HepG2 (cell line): ENCODE measurements around the gene GNG12. TPM values are rescaled to one million over a fixed set of nuclear protein-coding genes. Genes with fewer than 3 reads are reported as not detected.

ENCODE experiments used
- AGO2 ChIP-seq: fragments of 200-400 bp; formaldehyde crosslinking; optimal IDR thresholded peaks from 2 replicates; pipeline ENCODE3; 2017; ENCODE audit warnings: mild to moderate bottlenecking, low read depth, low read length, moderate library complexity
- ELF3 ChIP-seq: IDR thresholded peaks from 2 replicates; pipeline ENCODE4 v1.6.1; 2016; ENCODE audit warnings: missing genetic modification reagents, missing compliant biosample characterization
- FOXK2 ChIP-seq: fragments of 450-650 bp; IDR thresholded peaks from 2 replicates; pipeline ENCODE4 v1.6.1; 2016
- GTF3A ChIP-seq: sonication (generic); formaldehyde crosslinking; conservative IDR thresholded peaks from 2 replicates; pipeline ENCODE4 v1.4.0; 2020; ENCODE audit warnings: mild to moderate bottlenecking, missing genetic modification reagents
- HES4 ChIP-seq: sonication (generic); formaldehyde crosslinking; IDR thresholded peaks from 2 replicates; pipeline ENCODE4 v1.9.0; 2021; ENCODE audit warnings: mild to moderate bottlenecking, missing genetic modification reagents, borderline replicate concordance
- HMGA1 ChIP-seq: sonication (generic); formaldehyde crosslinking; conservative IDR thresholded peaks from 2 replicates; pipeline ENCODE4 v1.4.0; 2020; ENCODE audit warnings: missing genetic modification reagents
- HOXA5 ChIP-seq: sonication (generic); formaldehyde crosslinking; IDR thresholded peaks from 2 replicates; pipeline ENCODE4 v1.4.0; 2020; ENCODE audit warnings: missing genetic modification reagents
- KDM2A ChIP-seq: sonication (generic); formaldehyde crosslinking; IDR thresholded peaks from 2 replicates; pipeline ENCODE4 v1.4.0; 2020; ENCODE audit warnings: low read depth, missing genetic modification reagents, borderline replicate concordance
- ONECUT2 ChIP-seq: sonication (generic); formaldehyde crosslinking; IDR thresholded peaks from 2 replicates; pipeline ENCODE4 v1.4.0; 2020; ENCODE audit warnings: missing genetic modification reagents
- SRF ChIP-seq: IDR thresholded peaks from 2 replicates; pipeline ENCODE4 v1.6.1; 2011; ENCODE audit warnings: mild to moderate bottlenecking, low read depth, low read length, moderate library complexity
- THAP8 ChIP-seq: sonication (generic); formaldehyde crosslinking; IDR thresholded peaks from 2 replicates; pipeline ENCODE4 v1.5.1; 2020; ENCODE audit warnings: missing genetic modification reagents, mild to moderate bottlenecking, borderline replicate concordance
- ZNF280D ChIP-seq: sonication (generic); formaldehyde crosslinking; IDR thresholded peaks from 2 replicates; pipeline ENCODE4 v1.5.1; 2020; ENCODE audit warnings: mild to moderate bottlenecking, missing genetic modification reagents
- ZNF615 ChIP-seq: sonication (generic); formaldehyde crosslinking; IDR thresholded peaks from 2 replicates; pipeline ENCODE4 v1.5.0; 2020; ENCODE audit warnings: mild to moderate bottlenecking, missing genetic modification reagents, borderline replicate concordance
- ZNF768 ChIP-seq: sonication (generic); formaldehyde crosslinking; IDR thresholded peaks from 2 replicates; pipeline ENCODE4 v1.4.0; 2020; ENCODE audit warnings: missing genetic modification reagents
- polyA plus RNA-seq, 8 experiments: library from polyadenylated mRNA; depleted of rRNA in 3 of 8; stranded (reverse) in 7 of 8; unstranded in 1 of 8; fragments of >200 nt; fragmentation: Illumina TruSeq in 4 of 8; extraction: Trizol in 4 of 8; gene quantifications; 2 replicates each; pipeline versions ENCODE4 v1.2.1 to v1.2.3, GENCODE V29; 2011 to 2016; ENCODE audit warnings: low read depth in 4 of 8, missing spikeins in 1 of 8, mixed read lengths in 1 of 8; ENCODE audit not compliant: insufficient read depth in 1 of 8
- total RNA-seq, 5 experiments: library from RNA; depleted of rRNA; stranded (reverse); fragments of >200 nt; fragmentation: Illumina TruSeq; extraction: Trizol; gene quantifications; 2 replicates each; pipeline ENCODE4 v1.2.3, GENCODE V29; 2016; ENCODE audit warnings: low read depth in 1 of 5
- TF ChIP-seq, protein P1 (sequence below): sonication (generic); formaldehyde crosslinking; IDR thresholded peaks from 2 replicates; pipeline ENCODE4 v1.8.1; 2023; ENCODE audit warnings: mild to moderate bottlenecking, moderate library complexity, missing genetic modification reagents
- TF ChIP-seq, protein P2 (sequence below): sonication (generic); formaldehyde crosslinking; IDR thresholded peaks from 2 replicates; pipeline ENCODE4 v1.9.0; 2021; ENCODE audit warnings: missing genetic modification reagents, borderline replicate concordance
- TF ChIP-seq, protein P3 (sequence below), 2 experiments: sonication (generic) in 1 of 2; formaldehyde crosslinking in 1 of 2; IDR thresholded peaks; 2 replicates each; pipeline versions ENCODE4 v1.4.0 to v1.6.1; 2016 to 2020; ENCODE audit warnings: borderline replicate concordance in 1 of 2, low read depth in 1 of 2, mild to moderate bottlenecking in 1 of 2, missing genetic modification reagents in 1 of 2

Gene GNG12
- total and polyA plus RNA-seq, 2 of the 13 experiments (the other 11 are each of a cell fraction or from before 2014, with no cell fraction given): 0.11 TPM

DNA sequence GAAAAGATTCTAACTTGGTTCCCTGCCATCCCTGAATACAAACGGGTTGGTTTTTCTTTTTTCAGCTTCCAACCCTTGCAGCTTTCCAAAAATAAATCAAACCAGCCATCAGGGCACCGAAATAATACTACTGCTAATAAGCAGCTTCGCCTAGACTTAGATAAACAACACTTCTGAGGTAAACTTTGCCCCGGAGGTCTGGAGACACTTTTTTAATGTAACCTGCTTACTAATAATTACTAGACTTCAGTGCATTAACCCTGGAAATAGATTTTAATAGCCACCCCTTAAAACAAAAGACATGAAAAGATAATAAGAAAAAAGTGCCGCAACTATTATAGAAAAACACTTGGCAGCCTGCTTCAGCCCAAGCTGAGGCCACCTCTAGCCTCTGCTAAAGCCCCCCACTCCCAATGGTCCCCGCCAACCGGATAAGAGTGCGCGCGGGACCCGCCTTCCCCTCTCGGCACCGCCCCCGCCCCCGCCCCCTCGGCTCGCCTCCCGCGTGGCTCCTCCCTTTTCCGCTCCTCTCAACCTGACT, 148.7 kb downstream of the GNG12 start (continued):
- TF ChIP-seq ZNF280D (CRISPR knock-in tag) (no peak), ONECUT2 (CRISPR knock-in tag) (no peak), AGO2 (no peak), SRF (no peak), GTF3A (CRISPR knock-in tag) (no peak), THAP8 (peak; percentile 24; the same call in 1 of the 2 replicates), ELF3 (CRISPR knock-in tag) (no peak; the same call in 1 of the 2 replicates), HES4 (CRISPR knock-in tag) (no peak), ZNF768 (CRISPR knock-in tag) (no peak), FOXK2 (no peak), HOXA5 (CRISPR knock-in tag) (no peak), KDM2A (CRISPR knock-in tag) (no peak), HMGA1 (no peak), ZNF615 (CRISPR knock-in tag) (no peak; the same call in 1 of the 2 replicates)
- TF ChIP-seq, protein P1, sequence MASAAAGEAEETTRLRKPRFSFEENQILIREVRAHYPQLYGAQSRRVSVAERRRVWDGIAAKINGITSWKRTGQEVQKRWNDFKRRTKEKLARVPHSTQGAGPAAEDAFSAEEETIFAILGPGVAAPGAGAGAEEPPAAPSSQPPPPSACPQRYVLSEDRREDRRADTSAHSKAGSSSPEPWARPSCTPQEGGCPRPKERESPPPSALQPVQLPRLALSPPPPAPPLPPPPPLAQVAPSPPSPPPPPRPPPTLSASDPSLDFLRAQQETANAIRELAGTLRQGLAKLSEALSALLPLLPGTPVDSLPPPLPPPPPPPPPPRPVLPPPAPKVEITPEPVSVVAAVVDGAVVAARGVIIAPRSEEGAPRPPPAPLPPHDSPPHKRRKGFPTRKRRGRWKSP (CRISPR knock-in tag): 0 out of 2 replicates have a peak, but pooled peaks have one; percentile 33
- TF ChIP-seq, protein P2, sequence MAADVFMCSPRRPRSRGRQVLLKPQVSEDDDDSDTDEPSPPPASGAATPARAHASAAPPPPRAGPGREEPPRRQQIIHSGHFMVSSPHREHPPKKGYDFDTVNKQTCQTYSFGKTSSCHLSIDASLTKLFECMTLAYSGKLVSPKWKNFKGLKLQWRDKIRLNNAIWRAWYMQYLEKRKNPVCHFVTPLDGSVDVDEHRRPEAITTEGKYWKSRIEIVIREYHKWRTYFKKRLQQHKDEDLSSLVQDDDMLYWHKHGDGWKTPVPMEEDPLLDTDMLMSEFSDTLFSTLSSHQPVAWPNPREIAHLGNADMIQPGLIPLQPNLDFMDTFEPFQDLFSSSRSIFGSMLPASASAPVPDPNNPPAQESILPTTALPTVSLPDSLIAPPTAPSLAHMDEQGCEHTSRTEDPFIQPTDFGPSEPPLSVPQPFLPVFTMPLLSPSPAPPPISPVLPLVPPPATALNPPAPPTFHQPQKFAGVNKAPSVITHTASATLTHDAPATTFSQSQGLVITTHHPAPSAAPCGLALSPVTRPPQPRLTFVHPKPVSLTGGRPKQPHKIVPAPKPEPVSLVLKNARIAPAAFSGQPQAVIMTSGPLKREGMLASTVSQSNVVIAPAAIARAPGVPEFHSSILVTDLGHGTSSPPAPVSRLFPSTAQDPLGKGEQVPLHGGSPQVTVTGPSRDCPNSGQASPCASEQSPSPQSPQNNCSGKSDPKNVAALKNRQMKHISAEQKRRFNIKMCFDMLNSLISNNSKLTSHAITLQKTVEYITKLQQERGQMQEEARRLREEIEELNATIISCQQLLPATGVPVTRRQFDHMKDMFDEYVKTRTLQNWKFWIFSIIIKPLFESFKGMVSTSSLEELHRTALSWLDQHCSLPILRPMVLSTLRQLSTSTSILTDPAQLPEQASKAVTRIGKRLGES: no peak
- TF ChIP-seq, protein P3, sequence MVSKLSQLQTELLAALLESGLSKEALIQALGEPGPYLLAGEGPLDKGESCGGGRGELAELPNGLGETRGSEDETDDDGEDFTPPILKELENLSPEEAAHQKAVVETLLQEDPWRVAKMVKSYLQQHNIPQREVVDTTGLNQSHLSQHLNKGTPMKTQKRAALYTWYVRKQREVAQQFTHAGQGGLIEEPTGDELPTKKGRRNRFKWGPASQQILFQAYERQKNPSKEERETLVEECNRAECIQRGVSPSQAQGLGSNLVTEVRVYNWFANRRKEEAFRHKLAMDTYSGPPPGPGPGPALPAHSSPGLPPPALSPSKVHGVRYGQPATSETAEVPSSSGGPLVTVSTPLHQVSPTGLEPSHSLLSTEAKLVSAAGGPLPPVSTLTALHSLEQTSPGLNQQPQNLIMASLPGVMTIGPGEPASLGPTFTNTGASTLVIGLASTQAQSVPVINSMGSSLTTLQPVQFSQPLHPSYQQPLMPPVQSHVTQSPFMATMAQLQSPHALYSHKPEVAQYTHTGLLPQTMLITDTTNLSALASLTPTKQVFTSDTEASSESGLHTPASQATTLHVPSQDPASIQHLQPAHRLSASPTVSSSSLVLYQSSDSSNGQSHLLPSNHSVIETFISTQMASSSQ (IDR thresholded peaks at IDR 0.05; ENCODE audit: low read depth): no peak
- TF ChIP-seq, protein P3 (CRISPR knock-in tag; IDR thresholded peaks at IDR 0.05; ENCODE audit: borderline replicate concordance): no peak
